Right renal cortex interstitium (tissue), 3 donors: ENCODE measurements around the gene UGT8. TPM values are rescaled to one million over a fixed set of nuclear protein-coding genes. Genes with fewer than 3 reads are reported as not detected.
A peak's percentile ranks its signal among the peaks of the same experiment; 100 is the strongest.
"Not testable (repeated sequence)": the region's sequence is repeated elsewhere in the genome, so short reads cannot be mapped to it uniquely, and the experiment has no call there.

Experiments
- DNase-seq, 3 donors: peaks; one replicate each; pipeline ENCODE4 v3.0.0-alpha.2; 2013; ENCODE audit warnings: low read depth in 3 of 3, low spot score in 2 of 3
- polyA plus RNA-seq, 3 donors: library from polyadenylated mRNA; unstranded; fragments of 120-200 nt; gene quantifications; one replicate each; pipeline ENCODE4 v1.2.1, GENCODE V29; 2013; ENCODE audit not compliant: insufficient read length in 3 of 3

The UGT8 gene, protein sequence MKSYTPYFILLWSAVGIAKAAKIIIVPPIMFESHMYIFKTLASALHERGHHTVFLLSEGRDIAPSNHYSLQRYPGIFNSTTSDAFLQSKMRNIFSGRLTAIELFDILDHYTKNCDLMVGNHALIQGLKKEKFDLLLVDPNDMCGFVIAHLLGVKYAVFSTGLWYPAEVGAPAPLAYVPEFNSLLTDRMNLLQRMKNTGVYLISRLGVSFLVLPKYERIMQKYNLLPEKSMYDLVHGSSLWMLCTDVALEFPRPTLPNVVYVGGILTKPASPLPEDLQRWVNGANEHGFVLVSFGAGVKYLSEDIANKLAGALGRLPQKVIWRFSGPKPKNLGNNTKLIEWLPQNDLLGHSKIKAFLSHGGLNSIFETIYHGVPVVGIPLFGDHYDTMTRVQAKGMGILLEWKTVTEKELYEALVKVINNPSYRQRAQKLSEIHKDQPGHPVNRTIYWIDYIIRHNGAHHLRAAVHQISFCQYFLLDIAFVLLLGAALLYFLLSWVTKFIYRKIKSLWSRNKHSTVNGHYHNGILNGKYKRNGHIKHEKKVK
- polyA plus RNA-seq, result 10 to 100 TPM; 61.2 to 68.5 (median 67.8) TPM

DNA sequence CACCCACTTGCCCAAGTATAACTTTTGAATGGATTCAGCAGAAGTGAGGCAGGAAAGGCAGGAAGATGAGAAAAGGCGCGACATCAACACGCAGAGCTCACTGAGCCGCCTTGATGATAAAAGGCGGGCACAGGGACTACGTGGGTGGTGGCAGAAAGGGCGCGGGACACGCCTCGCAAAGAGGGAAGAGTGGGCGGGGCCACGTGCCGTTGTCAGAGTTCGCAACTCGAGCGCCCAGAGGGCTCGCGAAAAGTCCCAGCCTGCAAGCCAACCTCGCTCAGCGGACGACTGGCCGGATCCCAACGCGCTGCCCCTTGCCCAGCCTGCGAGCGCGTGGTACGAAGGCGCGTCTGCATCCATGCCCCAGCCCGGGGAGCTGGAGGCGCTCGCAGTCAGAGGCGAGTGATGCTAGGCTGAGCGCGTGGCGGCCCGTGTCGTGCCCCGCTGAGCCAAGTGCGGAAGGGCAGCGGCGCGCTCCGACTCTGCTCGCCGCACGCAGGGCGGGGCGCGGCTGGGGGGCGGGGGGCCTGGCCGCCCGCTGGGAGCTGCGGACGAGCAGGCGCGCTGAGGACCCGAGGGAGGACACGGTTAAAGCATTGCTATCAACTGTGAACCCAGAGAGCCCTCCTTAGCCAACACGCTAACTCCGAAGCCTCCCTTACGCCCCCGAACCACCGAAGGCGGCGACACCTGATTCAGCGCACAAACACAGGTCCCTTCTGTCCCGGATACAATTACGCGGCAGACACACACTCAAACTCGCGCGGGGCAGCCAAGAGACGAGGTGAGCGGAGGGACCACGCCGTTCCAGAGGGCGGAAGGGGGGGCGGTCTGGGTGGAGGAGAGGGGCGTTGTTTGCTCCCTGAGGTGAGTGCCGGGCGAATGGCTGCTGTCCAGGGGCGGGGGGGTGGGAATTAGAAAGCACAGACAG is at the start of gene UGT8:
UGT8 (plus strand) TSS at position 617 of the 931 bp plus-strand sequence. CDS start 24,074 bp downstream, outside the sequence.
- peak in 2 of 3 donors; percentile 32 to 40 for DNase-seq

DNA sequence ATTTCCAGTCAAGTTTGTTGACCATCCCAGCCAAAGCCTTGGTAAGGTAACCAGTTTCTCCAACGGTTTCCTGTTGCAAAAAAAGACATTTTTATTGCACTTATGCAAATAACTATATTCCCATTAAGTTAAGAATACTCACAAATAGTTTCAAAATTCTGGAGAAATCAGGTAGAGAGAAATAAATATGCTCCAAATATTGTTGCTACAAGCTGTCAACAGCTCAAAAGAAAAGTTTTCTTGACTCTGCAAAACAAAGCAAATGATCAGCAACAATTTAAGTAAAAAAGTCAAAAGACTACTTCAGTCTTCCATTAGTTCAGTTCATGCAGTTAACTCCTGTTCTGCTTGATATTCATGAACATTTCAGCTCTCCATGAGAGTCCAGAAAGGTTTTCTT is 49.0 kb upstream of the UGT8 start:
- DNase-seq, result no peak

DNA sequence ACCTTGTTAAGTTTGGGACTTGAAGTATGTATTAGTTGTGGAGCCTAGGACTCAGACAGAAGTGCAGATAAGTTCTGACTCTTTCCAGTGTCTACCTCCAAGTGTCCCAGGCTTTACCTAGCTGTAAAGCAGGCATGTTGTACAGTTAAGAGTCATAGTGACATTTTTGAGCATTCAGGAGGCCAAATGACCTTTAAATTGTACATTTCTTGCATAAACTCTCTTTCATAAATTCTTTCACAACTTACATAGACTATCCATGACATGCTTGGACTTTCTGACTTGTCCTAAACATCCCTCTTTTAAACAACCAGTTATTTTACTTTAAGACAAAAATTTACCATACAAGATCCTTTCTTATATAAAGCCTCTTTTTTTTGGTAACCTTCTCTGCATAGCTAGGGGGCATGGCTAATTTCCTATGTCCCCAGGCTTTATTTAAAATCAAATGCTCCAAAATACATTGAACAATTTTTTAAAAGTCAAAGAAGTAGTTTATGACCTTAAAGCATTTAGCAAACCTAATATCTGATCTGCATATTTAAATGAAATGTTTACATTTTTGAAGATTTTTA is 40.1 kb upstream of the UGT8 start:
- DNase-seq, result no peak

DNA sequence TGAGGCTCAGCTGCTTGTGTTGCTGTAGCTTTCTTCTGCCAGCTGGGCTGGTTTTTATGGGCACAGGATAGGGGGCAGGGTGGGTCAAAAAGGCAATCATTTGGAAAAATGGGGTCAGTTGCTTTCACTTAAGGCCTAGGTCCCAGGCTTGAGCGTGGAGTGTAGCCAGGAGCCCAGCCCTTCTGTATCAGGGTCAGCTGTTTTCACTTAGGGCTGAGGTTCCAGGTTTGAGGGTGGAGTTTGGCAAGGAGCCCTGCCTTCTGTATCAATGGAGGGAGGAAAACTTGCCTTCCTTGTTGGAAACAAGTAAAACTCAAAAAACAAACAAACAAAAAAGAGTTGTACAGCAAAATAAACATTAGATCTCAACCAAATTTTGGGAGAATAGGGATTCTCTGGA is 37.0 kb upstream of the UGT8 start:
- DNase-seq, result no peak

DNA sequence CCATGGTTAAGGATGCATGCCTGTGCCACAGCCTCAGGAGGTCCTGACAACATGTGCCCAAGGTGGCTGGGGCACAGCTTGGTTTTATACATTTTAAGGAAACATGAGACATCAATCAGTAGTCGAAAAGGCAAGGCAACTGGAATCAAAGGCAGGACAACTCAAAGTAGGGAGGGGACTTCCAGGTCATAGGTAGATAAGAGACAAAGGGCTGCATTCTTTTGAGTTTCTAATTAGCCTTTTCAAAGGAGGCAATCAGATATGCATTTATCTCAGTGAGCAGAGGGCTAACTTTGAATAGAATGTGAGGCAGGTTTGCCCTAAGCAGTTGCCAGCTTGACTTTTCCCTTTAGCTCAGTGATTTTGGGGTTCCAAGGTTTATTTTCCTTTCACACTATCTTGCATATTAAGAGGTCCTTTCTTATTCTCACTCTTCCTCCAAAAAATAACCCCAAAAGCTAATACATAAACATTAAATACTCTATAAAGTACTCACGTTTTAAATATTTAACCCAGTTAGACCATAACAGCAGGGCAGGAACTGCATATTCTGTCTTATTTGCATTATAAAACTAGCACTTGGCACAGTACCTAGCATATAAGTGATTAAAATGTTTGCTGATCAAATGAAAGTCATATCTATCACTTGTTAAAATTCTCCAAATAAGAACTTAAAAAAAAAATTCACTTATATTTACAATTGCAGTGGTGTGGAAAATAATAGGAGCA is 36.3 kb upstream of the UGT8 start:
- no peak for DNase-seq

DNA sequence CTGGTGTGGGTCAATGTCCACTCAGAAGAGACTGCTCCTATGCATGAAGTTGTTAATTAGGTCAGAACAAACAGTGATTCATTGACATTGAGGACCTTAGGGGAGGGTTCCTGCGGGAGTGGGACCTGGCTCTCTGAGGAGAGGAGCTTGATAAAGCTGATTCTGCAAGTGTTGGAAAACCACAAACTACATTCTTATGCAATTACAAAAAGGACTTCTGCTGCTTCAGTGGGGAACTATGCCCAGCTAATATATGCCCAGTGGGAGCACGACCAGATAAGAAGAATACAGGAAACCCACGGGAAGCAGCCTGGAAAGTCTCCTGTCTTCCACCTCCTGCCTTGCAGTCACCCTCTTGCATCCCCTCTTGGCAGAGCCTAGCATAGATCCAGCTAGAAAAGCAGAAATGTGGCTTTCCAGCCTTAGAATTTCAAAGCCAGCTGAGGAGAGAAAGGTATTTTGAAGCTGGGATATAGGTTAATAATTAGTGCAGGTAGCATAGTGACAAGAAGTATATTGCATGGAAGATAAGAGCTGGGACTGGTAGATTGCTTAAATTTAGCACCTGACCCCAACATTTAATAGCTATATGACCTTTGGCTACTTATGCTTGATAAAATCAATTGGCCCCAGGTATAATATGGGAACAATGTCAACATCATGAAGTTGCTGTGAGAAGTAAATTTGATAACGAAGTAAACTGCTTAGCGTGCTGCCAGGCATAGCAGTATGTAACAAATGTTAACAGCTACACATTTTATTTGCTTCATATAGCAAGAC is 34.9 kb upstream of the UGT8 start:
- DNase-seq, result no peak

DNA sequence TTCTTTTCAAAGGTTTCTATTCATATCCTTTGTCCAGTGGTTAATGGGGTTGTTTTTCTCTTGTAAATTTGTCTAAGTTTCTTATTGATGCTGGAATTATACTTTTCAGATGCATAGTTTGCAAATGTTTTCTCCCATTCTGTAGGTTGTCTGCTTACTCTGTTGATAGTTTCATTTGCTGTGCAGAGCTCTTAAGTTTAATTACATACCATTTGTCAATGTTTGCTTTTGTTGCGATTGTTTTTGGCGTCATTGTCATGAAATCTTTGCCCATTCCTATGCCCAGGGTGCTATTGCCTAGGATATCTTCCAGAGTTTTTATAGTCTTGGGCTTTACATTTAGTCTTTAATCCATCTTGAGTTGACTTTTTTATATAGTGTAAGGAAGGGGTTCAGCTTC is 21.2 kb upstream of the UGT8 start:
- DNase-seq, result no peak

DNA sequence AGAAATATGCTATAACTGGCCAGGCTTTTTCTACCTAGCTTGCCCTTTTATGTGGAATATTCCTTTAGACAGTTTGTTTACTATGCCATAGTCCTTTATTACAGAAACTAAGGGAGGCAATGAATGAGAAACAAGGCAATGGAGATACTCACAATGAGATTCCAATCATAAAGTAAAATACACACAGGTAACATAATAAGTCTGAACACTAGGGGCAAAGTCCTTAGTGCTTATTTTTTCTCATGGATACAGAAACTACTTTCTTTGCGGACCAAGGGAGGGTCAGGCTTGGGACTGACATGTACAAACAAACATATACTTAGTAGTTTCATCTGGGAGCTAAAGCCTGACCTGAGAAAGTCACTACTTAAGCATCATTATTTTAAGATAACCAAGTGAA is 16.0 kb upstream of the UGT8 start:
- DNase-seq, result no peak

DNA sequence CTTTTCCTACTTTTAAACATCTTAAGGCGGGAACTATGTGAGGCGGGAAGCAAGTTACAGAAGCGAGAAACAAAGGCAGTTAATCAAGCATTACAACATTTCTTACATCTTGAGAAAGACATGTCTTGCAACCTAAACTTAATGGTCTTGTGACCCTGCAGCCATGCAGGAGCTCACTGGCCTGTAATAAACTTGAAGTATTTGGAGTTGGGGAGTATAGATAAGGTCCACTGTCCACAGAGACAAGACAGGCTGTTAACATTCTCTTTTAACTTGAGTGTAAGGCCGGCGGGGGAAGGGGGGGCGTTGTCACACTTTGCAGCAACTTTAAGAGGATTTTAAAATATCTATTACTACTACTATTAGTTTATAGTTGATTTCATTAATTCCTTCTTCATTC is 10.3 kb upstream of the UGT8 start:
- no peak for DNase-seq

DNA sequence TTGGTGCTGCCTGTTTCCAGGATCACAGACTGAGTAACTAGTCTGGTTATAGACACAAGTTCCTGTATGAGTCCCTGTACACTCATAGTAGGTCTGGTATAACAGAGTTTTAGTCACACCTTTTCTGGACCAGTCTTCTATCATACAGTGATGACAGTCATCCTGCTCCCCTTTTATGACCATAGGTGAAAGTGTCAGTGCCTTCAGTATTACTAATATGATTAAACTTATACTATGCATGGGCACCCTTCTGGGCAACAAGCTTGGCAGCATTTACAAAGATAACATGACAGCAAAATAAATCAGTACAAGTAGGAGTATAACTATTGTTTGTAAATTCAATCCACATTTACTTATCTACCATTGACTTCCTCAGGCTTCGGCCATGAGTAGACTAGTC is 8.2 kb upstream of the UGT8 start:
- not testable (repeated sequence) for DNase-seq

DNA sequence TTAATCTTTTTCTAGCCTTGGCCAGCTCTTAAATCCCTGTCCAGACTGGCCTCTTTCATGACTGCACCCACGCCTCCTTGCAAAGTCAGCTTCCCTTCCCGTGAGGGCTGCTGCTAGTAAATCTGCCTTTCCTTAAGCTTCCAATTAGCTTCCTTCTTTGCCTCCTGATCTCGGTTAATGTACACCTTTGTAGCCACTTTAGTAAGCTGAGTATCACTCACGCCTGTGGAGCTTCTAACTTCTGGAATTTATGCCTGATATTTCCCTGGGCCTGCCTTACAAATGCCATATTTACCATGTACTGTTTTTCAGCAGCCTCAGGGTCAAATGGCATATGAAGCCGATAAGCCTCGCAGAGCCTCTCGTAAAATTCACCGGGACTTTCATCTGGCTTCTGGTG is 5.1 kb upstream of the UGT8 start:
- no peak for DNase-seq

DNA sequence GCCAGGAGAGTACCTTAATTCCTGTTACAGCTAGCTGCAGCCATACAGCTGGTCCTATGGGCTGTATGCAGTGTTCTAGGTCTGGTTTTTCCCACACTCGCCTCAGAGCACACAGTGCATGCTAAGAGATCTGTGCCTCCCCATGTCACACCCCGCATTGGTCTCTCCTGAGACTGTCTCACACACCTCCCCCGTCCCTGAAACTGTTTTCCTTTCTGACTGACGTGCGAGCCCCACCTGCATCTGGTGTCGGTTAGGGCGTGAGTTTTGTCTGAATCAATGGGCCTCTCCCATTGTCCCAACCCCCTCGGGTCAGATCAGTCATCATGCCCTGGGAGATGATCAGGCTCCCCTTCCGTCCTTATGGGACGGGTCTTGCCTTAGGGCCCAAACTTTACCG is 3.4 kb upstream of the UGT8 start:
- no peak for DNase-seq

DNA sequence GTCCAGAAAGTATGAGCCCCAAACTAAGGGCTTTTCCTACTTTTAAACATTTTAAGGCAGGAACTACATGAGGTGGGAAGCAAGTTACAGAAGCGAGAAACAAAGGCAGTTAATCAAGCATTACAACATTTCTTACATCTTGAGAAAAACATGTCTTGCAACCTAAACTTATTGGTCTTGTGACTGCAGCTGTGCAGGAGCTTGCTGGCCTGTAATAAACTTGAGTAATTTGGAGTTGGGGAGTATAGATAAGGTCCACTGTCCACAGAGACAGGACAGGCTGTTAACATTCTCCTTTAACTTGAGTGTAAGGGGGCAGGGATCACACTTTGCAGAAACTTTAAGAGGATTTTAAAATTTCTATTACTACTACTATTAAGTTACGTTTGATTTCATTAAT is 2.7 kb upstream of the UGT8 start:
- no peak for DNase-seq

DNA sequence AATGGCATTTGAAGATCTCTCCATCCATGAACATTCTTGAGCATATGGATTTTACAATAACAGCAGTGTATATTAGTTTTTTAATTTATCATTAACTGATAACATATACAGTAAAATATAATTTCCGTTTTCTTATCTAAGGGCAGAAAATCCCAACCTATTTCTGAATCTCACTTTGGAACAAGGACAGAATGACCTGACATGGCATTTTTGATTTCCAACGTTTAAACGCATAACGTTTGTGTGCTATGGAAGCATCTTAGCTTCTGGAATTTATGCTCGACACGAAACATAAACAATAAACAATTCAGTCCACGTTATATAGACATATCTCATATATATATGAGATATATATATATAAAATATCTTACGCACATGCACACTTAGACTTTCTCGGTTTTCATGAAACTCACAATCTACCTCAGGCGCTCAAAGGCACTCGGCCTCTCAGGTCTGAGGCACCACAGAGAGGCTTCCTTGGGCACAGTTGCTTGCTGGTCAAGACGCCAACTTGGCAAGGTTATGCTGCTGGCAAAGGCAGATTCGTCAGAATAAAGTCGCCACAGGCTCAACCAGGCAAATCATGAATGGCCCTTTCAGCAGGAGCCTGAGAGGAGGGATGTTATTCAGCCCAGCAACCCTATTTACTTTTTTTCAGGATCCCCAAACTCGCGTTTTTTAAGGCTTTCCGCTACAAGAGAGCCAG is 1.0 kb upstream of the UGT8 start:
- DNase-seq, result no peak

DNA sequence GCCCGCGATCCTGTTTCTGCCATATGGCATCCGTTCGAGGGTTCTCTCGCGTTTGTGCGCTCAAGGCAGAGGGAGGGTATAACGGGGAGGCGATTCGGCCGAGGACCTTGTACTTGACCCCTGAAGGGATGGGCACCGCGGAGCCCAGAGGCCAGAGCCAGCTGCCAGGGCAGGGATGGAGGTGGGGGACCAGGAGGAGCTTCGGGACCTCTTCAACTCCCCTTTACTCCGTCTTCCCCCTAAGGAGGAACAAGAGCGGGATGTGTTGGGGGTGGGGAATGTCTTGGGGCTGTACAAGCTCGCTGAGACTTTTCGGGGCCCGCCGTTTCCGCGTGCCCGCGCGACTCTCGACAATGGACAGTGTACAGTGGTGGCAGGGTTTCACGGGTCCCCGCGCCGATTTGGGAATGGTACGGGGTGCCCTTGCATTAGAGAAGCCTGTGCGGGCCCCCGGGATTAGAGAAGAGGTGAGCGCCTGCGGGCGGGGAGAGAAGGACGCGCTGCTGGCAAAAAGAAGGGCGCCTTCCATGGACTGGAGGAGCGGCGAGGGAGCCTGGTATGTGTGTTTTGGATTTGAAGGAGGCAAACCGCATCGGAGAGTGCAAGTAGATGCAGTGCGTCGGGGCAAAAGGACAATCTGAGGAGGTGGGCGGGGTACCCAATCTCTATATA is 760 bp downstream of the UGT8 start:
- DNase-seq, result peak in 2 of 3 donors; percentile 27 to 30

DNA sequence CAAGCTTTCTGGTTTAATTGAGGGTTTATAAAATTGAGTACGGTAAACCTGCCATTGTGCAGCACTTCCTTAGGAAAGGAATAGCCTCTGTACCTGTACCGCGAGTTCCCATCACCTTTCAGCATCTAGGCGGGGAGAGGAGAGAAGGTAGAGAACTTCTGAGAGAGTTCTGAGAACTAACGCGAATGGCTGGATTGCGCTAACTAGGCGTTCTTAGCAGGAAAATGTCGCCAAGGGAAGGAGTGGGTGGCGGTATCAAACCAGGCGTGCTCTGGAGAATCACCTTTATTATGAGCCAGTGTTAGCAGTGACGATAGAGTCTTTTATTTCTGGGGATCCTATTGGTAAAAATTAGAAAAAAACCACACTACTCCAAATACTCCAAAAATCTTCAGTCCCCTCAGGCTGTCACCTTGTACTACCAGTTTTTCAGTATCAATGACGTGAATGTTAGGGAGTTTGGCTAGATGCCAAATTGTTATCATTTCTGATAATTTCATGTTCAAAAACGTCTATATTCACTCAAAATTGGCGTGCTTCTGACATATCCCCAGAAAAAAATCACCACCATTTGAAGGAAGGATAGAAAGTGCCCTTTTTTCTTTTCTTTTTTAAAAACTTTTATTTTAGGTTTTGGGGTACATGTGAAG is 1.4 kb downstream of the UGT8 start:
- DNase-seq, result no peak

DNA sequence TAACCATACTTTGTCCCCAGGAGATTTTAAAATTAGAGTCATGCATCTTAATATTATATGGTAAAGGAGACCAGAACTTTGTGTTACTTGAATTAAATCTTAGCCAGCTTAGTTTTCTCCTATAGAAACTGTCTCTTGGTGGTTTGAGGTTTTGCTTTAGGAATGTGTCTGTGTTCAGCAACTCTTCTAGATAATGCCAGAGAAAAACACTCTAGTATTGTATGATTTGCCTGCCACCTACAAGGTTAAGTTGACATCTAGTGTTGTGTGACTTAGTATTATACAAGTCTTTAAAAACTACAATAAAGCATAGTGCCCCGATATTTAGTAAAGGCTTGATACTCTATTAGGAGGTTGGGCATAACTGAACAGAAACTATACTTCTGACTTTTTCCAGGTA is 2.1 kb downstream of the UGT8 start:
- no peak for DNase-seq
